ENCODE measurements around the gene DAB2IP. TPM values are rescaled to one million over a fixed set of nuclear protein-coding genes. Genes with fewer than 3 reads are reported as not detected.
A peak's percentile ranks its signal among the peaks of the same experiment; 100 is the strongest.

Gene DAB2IP
- total RNA-seq, 1 donor from 2014 or later: 24.3 TPM

DNA sequence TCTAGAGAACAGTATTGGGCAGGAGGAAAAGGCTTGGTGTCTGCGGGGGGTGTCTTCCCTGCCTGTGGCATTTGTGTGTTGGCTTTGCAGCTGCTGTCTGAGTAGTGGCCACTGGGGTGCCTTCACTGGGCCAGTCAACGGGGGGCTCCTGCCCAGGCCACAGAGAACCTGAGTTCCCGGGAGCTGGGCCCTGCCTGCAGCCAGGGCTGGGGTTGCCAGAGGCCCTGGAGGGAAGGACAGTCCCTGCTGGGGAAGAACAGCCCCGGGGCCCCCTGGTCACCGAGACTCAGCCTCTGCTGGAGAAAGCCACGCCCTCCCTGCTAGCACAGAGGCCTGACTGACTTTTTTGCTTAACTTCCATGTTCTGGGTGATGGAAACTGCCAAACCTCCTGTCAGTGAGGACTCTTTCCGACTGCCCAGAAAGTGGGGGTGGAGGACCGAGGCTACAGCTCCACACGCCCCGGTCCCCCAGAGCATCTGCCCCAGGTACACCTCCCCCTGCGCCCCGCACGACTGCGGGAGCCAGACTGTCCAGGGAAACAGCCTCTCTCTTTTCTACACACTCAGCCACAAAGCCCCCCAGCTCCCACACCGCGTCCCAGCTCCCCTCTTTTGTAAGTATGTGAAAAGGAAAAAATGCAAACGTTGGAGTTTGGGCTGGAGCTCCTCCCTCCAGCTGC is 133.4 kb downstream of the DAB2IP start:
- H3K9me3 Mint-ChIP-seq: no peaks in the 10 kb centered on the region
- H3K9me3 ChIP-seq (ENCODE audit: low read depth): no peaks in the 10 kb centered on the region
- H3K27me3 ChIP-seq: no peaks in the 10 kb centered on the region
- no peak overlapping the region for H3K27ac ChIP-seq
- H3K4me1 ChIP-seq: peaks cover 50% of the 10 kb centered on the region
- TF ChIP-seq, protein P1, sequence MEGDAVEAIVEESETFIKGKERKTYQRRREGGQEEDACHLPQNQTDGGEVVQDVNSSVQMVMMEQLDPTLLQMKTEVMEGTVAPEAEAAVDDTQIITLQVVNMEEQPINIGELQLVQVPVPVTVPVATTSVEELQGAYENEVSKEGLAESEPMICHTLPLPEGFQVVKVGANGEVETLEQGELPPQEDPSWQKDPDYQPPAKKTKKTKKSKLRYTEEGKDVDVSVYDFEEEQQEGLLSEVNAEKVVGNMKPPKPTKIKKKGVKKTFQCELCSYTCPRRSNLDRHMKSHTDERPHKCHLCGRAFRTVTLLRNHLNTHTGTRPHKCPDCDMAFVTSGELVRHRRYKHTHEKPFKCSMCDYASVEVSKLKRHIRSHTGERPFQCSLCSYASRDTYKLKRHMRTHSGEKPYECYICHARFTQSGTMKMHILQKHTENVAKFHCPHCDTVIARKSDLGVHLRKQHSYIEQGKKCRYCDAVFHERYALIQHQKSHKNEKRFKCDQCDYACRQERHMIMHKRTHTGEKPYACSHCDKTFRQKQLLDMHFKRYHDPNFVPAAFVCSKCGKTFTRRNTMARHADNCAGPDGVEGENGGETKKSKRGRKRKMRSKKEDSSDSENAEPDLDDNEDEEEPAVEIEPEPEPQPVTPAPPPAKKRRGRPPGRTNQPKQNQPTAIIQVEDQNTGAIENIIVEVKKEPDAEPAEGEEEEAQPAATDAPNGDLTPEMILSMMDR (IDR thresholded peaks at IDR 0.05): peak; percentile 20
- TF ChIP-seq EZH2 (IDR thresholded peaks at IDR 0.05): no peak
- peaks cover 58% of the 10 kb centered on the region for H3K4me1 Mint-ChIP-seq
- peaks cover 11% of the 10 kb centered on the region for H3K79me2 ChIP-seq (ENCODE audit: low read depth)
- peak overlapping the region; percentile 55 for H3K4me3 Mint-ChIP-seq
- no peak overlapping the region for H3K9ac ChIP-seq
- DNase-seq (ENCODE audit: low spot score): peak; percentile 35
- H3F3A ChIP-seq (ENCODE audit: low read depth): peaks cover 27% of the 10 kb centered on the region
- peaks cover 21% of the 10 kb centered on the region for H4K20me1 ChIP-seq (ENCODE audit: low read depth)
- H2AFZ ChIP-seq (replicated peaks): no peak overlapping the region
- H3K36me3 ChIP-seq: no peaks in the 10 kb centered on the region
- peak overlapping the region; percentile 85 for H3K27ac Mint-ChIP-seq
- H3K4me2 ChIP-seq: peak overlapping the region; percentile 34
- H3K36me3 Mint-ChIP-seq: peaks cover 21% of the 10 kb centered on the region
- no peak overlapping the region for H3K4me3 ChIP-seq
- peaks cover 16% of the 10 kb centered on the region for H3K27me3 Mint-ChIP-seq (ENCODE audit: insufficient read depth, low read depth)

DNA sequence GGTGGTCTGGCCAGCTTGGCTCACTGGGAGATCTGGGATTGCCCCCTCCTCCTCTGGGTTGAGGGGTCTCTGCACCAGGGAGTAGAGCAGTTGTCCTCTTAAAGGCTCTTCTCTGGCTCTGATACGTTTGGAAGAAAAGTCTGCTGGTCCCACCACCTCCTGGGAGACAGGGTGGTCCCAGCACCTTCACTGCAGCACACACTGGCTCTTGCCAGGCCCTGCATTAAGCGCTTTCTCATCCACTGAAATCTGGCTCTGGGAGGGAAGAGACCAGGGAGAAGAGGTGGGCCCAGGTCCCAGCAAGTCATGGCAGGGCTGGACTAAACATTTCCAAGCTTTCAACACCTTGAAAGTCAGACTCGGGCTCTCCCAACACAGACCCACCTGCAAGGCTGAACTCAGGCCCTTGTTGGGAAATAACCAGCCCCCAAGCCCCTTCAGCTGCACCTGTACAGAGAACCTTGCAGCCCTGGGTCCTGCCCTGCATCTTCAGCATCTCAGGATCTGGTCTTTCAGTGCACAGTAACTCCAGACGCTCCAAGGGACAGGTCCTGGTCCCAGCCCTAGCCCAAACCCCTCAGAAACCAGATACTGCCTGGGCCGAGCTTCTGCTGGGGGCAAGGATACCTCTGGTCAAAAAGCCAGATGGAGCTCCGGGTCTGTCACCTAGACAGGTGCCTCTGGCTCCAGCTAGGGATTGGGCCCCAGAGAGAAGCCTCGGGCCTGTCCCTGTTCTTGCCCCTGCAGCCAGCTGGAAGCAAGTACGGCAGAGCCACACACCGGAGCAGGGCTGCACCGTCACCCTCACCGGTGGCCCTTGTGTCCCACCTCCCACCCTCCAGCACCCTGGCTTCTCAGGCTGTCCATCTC is 134.5 kb downstream of the DAB2IP start:
- Mint-ChIP-seq H3K27ac (no peak overlapping the region), H3K27me3 (ENCODE audit: insufficient read depth, low read depth) (peaks cover 14% of the 10 kb centered on the region), H3K9me3 (no peaks in the 10 kb centered on the region), H3K36me3 (peaks cover 19% of the 10 kb centered on the region), H3K4me1 (peaks cover 49% of the 10 kb centered on the region), H3K4me3 (no peak overlapping the region)
- no peak overlapping the region for H2AFZ ChIP-seq (replicated peaks)
- H3K27me3 ChIP-seq: no peaks in the 10 kb centered on the region
- TF ChIP-seq, protein P1 (IDR thresholded peaks at IDR 0.05): no peak
- TF ChIP-seq EZH2 (IDR thresholded peaks at IDR 0.05): no peak
- no peak for TF ChIP-seq EZH2phosphoT487 (IDR thresholded peaks at IDR 0.05)
- no peak overlapping the region for H3K4me2 ChIP-seq
- peaks cover 20% of the 10 kb centered on the region for H3F3A ChIP-seq (ENCODE audit: low read depth)
- H3K36me3 ChIP-seq: no peaks in the 10 kb centered on the region
- no peak overlapping the region for H3K9ac ChIP-seq
- peaks cover 16% of the 10 kb centered on the region for H4K20me1 ChIP-seq (ENCODE audit: low read depth)
- H3K79me2 ChIP-seq (ENCODE audit: low read depth): peaks cover under 1% of the 10 kb centered on the region
- H3K27ac ChIP-seq: no peak overlapping the region
- no peaks in the 10 kb centered on the region for H3K9me3 ChIP-seq (ENCODE audit: low read depth)
- no peak overlapping the region for H3K4me3 ChIP-seq
- no peak for DNase-seq (ENCODE audit: low spot score)
- peaks cover 39% of the 10 kb centered on the region for H3K4me1 ChIP-seq

DNA sequence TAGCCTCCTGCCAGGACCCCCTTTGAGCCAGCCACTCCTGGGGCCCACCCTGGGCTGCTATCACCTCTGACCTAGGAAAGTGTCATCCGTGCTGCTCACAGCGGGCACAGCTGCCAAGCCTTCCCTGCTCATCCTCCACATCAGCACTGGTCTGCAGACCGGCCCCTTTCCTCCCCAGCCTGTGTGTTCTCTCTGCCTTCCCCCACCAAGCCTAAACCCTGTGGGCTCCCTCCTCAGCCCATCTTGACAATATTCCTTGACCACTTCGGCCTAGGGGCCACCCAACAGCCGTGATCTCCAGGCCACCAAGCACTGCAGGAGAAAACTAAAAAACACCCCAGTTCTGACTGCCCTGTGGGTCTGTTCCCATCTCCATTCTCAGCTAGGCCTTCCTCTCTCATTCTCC is 135.1 kb downstream of the DAB2IP start:
- H3K27ac ChIP-seq: no peak overlapping the region
- no peaks in the 10 kb centered on the region for H3K27me3 ChIP-seq
- H3K36me3 ChIP-seq: no peaks in the 10 kb centered on the region
- H3K27ac Mint-ChIP-seq: peak overlapping the region; percentile 59
- TF ChIP-seq EZH2phosphoT487 (IDR thresholded peaks at IDR 0.05) (no peak), EZH2 (IDR thresholded peaks at IDR 0.05) (no peak)
- no peaks in the 10 kb centered on the region for H3K79me2 ChIP-seq (ENCODE audit: low read depth)
- H3K9me3 ChIP-seq (ENCODE audit: low read depth): no peaks in the 10 kb centered on the region
- peaks cover 34% of the 10 kb centered on the region for H3K4me1 ChIP-seq
- H2AFZ ChIP-seq (replicated peaks): no peak overlapping the region
- H3K36me3 Mint-ChIP-seq: peaks cover 16% of the 10 kb centered on the region
- no peak overlapping the region for H3K4me3 ChIP-seq
- peaks cover 20% of the 10 kb centered on the region for H3F3A ChIP-seq (ENCODE audit: low read depth)
- no peak overlapping the region for H3K4me2 ChIP-seq
- H3K9me3 Mint-ChIP-seq: no peaks in the 10 kb centered on the region
- H4K20me1 ChIP-seq (ENCODE audit: low read depth): peaks cover 16% of the 10 kb centered on the region
- peaks cover 16% of the 10 kb centered on the region for H3K27me3 Mint-ChIP-seq (ENCODE audit: insufficient read depth, low read depth)
- DNase-seq (ENCODE audit: low spot score): no peak
- peaks cover 43% of the 10 kb centered on the region for H3K4me1 Mint-ChIP-seq
- H3K4me3 Mint-ChIP-seq: no peak overlapping the region
- H3K9ac ChIP-seq: no peak overlapping the region

Data from neural progenitor cell (in vitro differentiated cells).